ENCODE measurements around the gene BZW2. TPM values are rescaled to one million over a fixed set of nuclear protein-coding genes. Genes with fewer than 3 reads are reported as not detected.

BZW2 gene
- total RNA-seq, 2 donors from 2014 or later: 50.5 to 69.3 TPM

GRCh38 chr7:16630654-16631053 is 15.3 kb upstream of the BZW2 start:
- ATAC-seq: no peak
- peaks cover 19% of the 10 kb centered on the region for H3K36me3 Mint-ChIP-seq
- H3K27ac Mint-ChIP-seq: no peak overlapping the region
- no peak for DNase-seq (ENCODE audit: low spot score)
- H3K4me3 Mint-ChIP-seq: no peak overlapping the region
- H3K4me1 Mint-ChIP-seq (ENCODE audit: low read depth in 2 of 2): no peaks in the 10 kb centered on the region
- H3K9me3 Mint-ChIP-seq: no peaks in the 10 kb centered on the region
- H3K27me3 Mint-ChIP-seq: no peaks in the 10 kb centered on the region

- H3K27ac Mint-ChIP-seq: no peak overlapping the region
- no peak overlapping the region for H3K4me3 Mint-ChIP-seq
- H3K36me3 Mint-ChIP-seq: peaks cover 19% of the 10 kb centered on the region
- H3K4me1 Mint-ChIP-seq (ENCODE audit: low read depth in 2 of 2): peaks cover 0 to 9% of the 10 kb centered on the region in 2 donors
- no peak for ATAC-seq
- no peaks in the 10 kb centered on the region for H3K9me3 Mint-ChIP-seq
- no peak for DNase-seq (ENCODE audit: low spot score)
- no peaks in the 10 kb centered on the region for H3K27me3 Mint-ChIP-seq
These were observed 11.7 kb upstream of the BZW2 start for GRCh38 chr7:16634271-16634738.

- H3K27me3 Mint-ChIP-seq: no peaks in the 10 kb centered on the region
- H3K4me3 Mint-ChIP-seq: no peak overlapping the region
- no peak for ATAC-seq
- no peak for DNase-seq (ENCODE audit: low spot score)
- no peak overlapping the region for H3K27ac Mint-ChIP-seq
- H3K9me3 Mint-ChIP-seq: no peaks in the 10 kb centered on the region
- peaks cover 19% of the 10 kb centered on the region for H3K36me3 Mint-ChIP-seq
- peaks cover 0 to 9% of the 10 kb centered on the region in 2 donors for H3K4me1 Mint-ChIP-seq (ENCODE audit: low read depth in 2 of 2)
These were observed 9.4 kb upstream of the BZW2 start for GRCh38 chr7:16636555-16637101.

- no peaks in the 10 kb centered on the region for H3K9me3 Mint-ChIP-seq
- H3K27me3 Mint-ChIP-seq: no peaks in the 10 kb centered on the region
- H3K27ac Mint-ChIP-seq: no peak overlapping the region
- H3K4me3 Mint-ChIP-seq: no peak overlapping the region
- ATAC-seq: no peak
- DNase-seq (ENCODE audit: low spot score): no peak
- peaks cover 12% of the 10 kb centered on the region for H3K36me3 Mint-ChIP-seq
- peaks cover 0 to 9% of the 10 kb centered on the region in 2 donors for H3K4me1 Mint-ChIP-seq (ENCODE audit: low read depth in 2 of 2)
These were observed 8.6 kb upstream of the BZW2 start for GRCh38 chr7:16637379-16637778.

- H3K4me3 Mint-ChIP-seq: no peak overlapping the region
- DNase-seq (ENCODE audit: low spot score): no peak
- H3K4me1 Mint-ChIP-seq (ENCODE audit: low read depth in 2 of 2): peaks cover 7 to 10% of the 10 kb centered on the region in 2 donors
- H3K9me3 Mint-ChIP-seq: no peaks in the 10 kb centered on the region
- ATAC-seq: no peak
- H3K27me3 Mint-ChIP-seq: no peaks in the 10 kb centered on the region
- H3K27ac Mint-ChIP-seq: no peak overlapping the region
- H3K36me3 Mint-ChIP-seq: peaks cover 10% of the 10 kb centered on the region
These were observed 7.4 kb upstream of the BZW2 start for GRCh38 chr7:16638282-16639280.

- Mint-ChIP-seq H3K27me3 (no peaks in the 10 kb centered on the region), H3K4me3 (peak overlapping the region; percentile 92), H3K27ac (peak overlapping the region; percentile 97), H3K9me3 (no peaks in the 10 kb centered on the region), H3K36me3 (peaks cover 6% of the 10 kb centered on the region), H3K4me1 (ENCODE audit: low read depth in 2 of 2) (peaks cover 43 to 46% of the 10 kb centered on the region in 2 donors)
- no peak for ATAC-seq
- DNase-seq (ENCODE audit: low spot score): no peak
These were observed 1.8 kb upstream of the BZW2 start for GRCh38 chr7:16644157-16644556.

- Mint-ChIP-seq H3K27ac (peak overlapping the region; percentile 97), H3K36me3 (peaks cover 6% of the 10 kb centered on the region), H3K4me3 (peak overlapping the region; percentile 92), H3K9me3 (no peaks in the 10 kb centered on the region), H3K4me1 (ENCODE audit: low read depth in 2 of 2) (peaks cover 46 to 48% of the 10 kb centered on the region in 2 donors), H3K27me3 (no peaks in the 10 kb centered on the region)
- ATAC-seq (peak; percentile 29 to 51), DNase-seq (ENCODE audit: low spot score) (peak; percentile 80)
These were observed 1.1 kb upstream of the BZW2 start for GRCh38 chr7:16644636-16645592.

- no peak for DNase-seq (ENCODE audit: low spot score)
- Mint-ChIP-seq H3K4me3 (peak overlapping the region; percentile 92), H3K4me1 (ENCODE audit: low read depth in 2 of 2) (peaks cover 52 to 53% of the 10 kb centered on the region in 2 donors), H3K9me3 (no peaks in the 10 kb centered on the region), H3K36me3 (peaks cover 6% of the 10 kb centered on the region), H3K27me3 (no peaks in the 10 kb centered on the region), H3K27ac (peak overlapping the region; percentile 97)
- ATAC-seq: no peak
These were observed 591 bp downstream of the BZW2 start for GRCh38 chr7:16646472-16647072.

GRCh38 chr7:16647435-16647960 is 1.5 kb downstream of the BZW2 start:
- Mint-ChIP-seq H3K36me3 (peaks cover 6% of the 10 kb centered on the region), H3K9me3 (no peaks in the 10 kb centered on the region), H3K4me3 (peak overlapping the region; percentile 92), H3K4me1 (ENCODE audit: low read depth in 2 of 2) (peaks cover 52 to 59% of the 10 kb centered on the region in 2 donors), H3K27ac (peak overlapping the region; percentile 97), H3K27me3 (no peaks in the 10 kb centered on the region)
- DNase-seq (ENCODE audit: low spot score) (no peak), ATAC-seq (no peak)

- Mint-ChIP-seq H3K4me1 (ENCODE audit: low read depth in 2 of 2) (peaks cover 52 to 64% of the 10 kb centered on the region in 2 donors), H3K27me3 (no peaks in the 10 kb centered on the region), H3K27ac (no peak overlapping the region), H3K4me3 (peak overlapping the region; percentile 52), H3K36me3 (peaks cover 6% of the 10 kb centered on the region), H3K9me3 (no peaks in the 10 kb centered on the region)
- no peak for ATAC-seq
- DNase-seq (ENCODE audit: low spot score): no peak
These were observed 2.6 kb downstream of the BZW2 start for GRCh38 chr7:16648551-16648950.

- H3K27ac Mint-ChIP-seq: no peak overlapping the region
- DNase-seq (ENCODE audit: low spot score) (no peak), ATAC-seq (no peak)
- H3K27me3 Mint-ChIP-seq: no peaks in the 10 kb centered on the region
- H3K36me3 Mint-ChIP-seq: peaks cover 6% of the 10 kb centered on the region
- H3K4me1 Mint-ChIP-seq (ENCODE audit: low read depth in 2 of 2): peaks cover 46 to 58% of the 10 kb centered on the region in 2 donors
- H3K9me3 Mint-ChIP-seq: no peaks in the 10 kb centered on the region
- H3K4me3 Mint-ChIP-seq: peak overlapping the region; percentile 52
These were observed 3.2 kb downstream of the BZW2 start for GRCh38 chr7:16649196-16649595.

- Mint-ChIP-seq H3K36me3 (peaks cover 4% of the 10 kb centered on the region), H3K27ac (no peak overlapping the region), H3K4me1 (ENCODE audit: low read depth in 2 of 2) (peaks cover 46 to 51% of the 10 kb centered on the region in 2 donors), H3K4me3 (no peak overlapping the region), H3K9me3 (no peaks in the 10 kb centered on the region), H3K27me3 (no peaks in the 10 kb centered on the region)
- DNase-seq (ENCODE audit: low spot score): no peak
- ATAC-seq: no peak
These were observed 4.3 kb downstream of the BZW2 start for GRCh38 chr7:16650266-16650665.

All from natural killer cell treated with Interleukin-12 subunit alpha and Interleukin-12 subunit beta and Interleukin-15 and Interleukin-18, amount 100 ng/mL, for 72 hours (primary cell).